EL (cell line): ENCODE measurements around the gene ZNF329.
A peak's percentile ranks its signal among the peaks of the same experiment; 100 is the strongest.

Source experiments
- DNase-seq: peaks from one replicate; pipeline ENCODE4 v3.0.0-alpha.2; 2016

ZNF329 gene

GRCh38 chr19:58118979-58119733 lies 31.4 kb downstream of the ZNF329 start:
- no peak for DNase-seq

- DNase-seq, result no peak
Observed at GRCh38 chr19:58117841-58118575, 32.6 kb downstream of the ZNF329 start.

GRCh38 chr19:58108546-58108817 lies 42.1 kb downstream of the ZNF329 start:
- no peak for DNase-seq

GRCh38 chr19:58107778-58108545 lies 42.6 kb downstream of the ZNF329 start:
- no peak for DNase-seq

GRCh38 chr19:58098682-58098998 lies 51.9 kb downstream of the ZNF329 start:
- DNase-seq, result no peak

- DNase-seq, result peak; percentile 86
Observed at GRCh38 chr19:58097781-58098681, 52.6 kb downstream of the ZNF329 start, which contains the start of gene ZSCAN18. ZSCAN18 (minus strand) TSS chr19:58098231; CDS start chr19:58090267, 7,964 bp downstream.

- no peak for DNase-seq
Observed at GRCh38 chr19:58097349-58097748, 53.2 kb downstream of the ZNF329 start.

GRCh38 chr19:58096884-58097283 lies 53.7 kb downstream of the ZNF329 start:
- no peak for DNase-seq

- DNase-seq, result no peak
Observed at GRCh38 chr19:58095328-58095727, 55.3 kb downstream of the ZNF329 start.

GRCh38 chr19:58093071-58093470 lies 57.5 kb downstream of the ZNF329 start:
- DNase-seq, result no peak

- no peak for DNase-seq
Observed at GRCh38 chr19:58091251-58091995, 59.2 kb downstream of the ZNF329 start.

GRCh38 chr19:58089846-58090245 lies 60.7 kb downstream of the ZNF329 start:
- DNase-seq, result no peak

- no peak for DNase-seq
Observed at GRCh38 chr19:58088521-58089052, 62.0 kb downstream of the ZNF329 start.

GRCh38 chr19:58086825-58087710 lies 63.5 kb downstream of the ZNF329 start:
- DNase-seq, result no peak

GRCh38 chr19:58085348-58085875 lies 65.2 kb downstream of the ZNF329 start:
- DNase-seq, result no peak

- DNase-seq, result no peak
Observed at GRCh38 chr19:58084596-58085347, 65.8 kb downstream of the ZNF329 start.

- no peak for DNase-seq
Observed at GRCh38 chr19:58083021-58083420, 67.6 kb downstream of the ZNF329 start.

- DNase-seq, result no peak
Observed at GRCh38 chr19:58079792-58080191, 70.8 kb downstream of the ZNF329 start.
